SK-N-MC (cell line): ENCODE data around the gene MKLN1.

ENCODE experiments used
- EZH2 ChIP-seq: fragments of 200-600 bp; sonication (generic); IDR thresholded peaks from one replicate; pipeline ENCODE4 v1.6.1; 2017; ENCODE audit warnings: antibody characterized with exemption
- FOXP2 ChIP-seq: optimal IDR thresholded peaks from 2 replicates; pipeline ENCODE3; 2011; ENCODE audit warnings: mild to moderate bottlenecking, moderate library complexity; ENCODE audit not compliant: insufficient read depth; ENCODE audit errors: extremely low read length, control extremely low read depth
- POLR2AphosphoS5 ChIP-seq: IDR thresholded peaks from 2 replicates; pipeline ENCODE4 v1.6.1; 2012; ENCODE audit warnings: mild to moderate bottlenecking, low read depth, low read length, borderline replicate concordance

DNA sequence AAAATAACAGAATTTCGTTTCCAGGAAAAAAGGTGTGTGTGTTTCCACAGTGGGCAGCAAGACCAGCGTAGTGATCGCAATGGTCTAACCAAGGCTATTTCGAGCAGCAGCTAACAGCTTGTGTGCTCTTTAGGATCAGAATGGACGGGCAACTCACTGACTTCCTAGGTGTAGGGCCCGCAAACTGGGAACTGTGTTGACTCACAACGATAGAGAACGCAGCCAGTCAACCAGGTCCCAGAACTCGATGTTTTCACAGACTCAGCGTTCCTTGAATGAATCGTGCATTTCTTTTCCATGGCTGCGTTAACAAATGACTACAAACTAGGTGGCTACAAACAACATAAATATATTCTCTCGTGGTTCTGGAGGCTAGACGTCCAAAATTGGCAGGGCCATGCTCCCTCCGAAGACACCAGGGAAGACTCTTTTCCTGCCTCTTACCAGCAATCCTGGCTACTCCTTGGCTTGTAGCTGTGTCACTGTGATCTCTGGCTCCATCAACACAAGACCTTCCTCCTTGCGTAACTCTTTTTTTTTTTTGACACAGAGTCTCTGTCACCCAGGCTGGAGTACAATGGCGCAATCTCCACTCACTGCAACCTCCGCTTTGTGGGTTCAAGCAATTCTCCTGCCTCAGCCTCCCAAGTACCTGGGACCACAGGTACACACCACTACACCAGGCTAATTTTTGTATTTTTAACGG is 189.7 kb downstream of the MKLN1 start:
- TF ChIP-seq FOXP2 (no peak), EZH2 (no peak), POLR2AphosphoS5 (no peak)
